Neural cell (in vitro differentiated cells): ENCODE data around the gene TGFBR2.

Experiments used
- EP300 ChIP-seq: fragments of 450-650 bp; conservative IDR thresholded peaks from 2 replicates; pipeline ENCODE4 v1.6.1; 2014; ENCODE audit warnings: antibody characterized with exemption, mild to moderate bottlenecking, moderate library complexity; ENCODE audit not compliant: poor library complexity, severe bottlenecking
- EZH2 ChIP-seq: fragments of 200-600, 300-800 bp; shearing (Covaris generic), sonication (generic); IDR thresholded peaks from 2 replicates; pipeline ENCODE4 v1.6.1; 2014; ENCODE audit warnings: antibody characterized with exemption, low read length, borderline replicate concordance, mild to moderate bottlenecking; ENCODE audit not compliant: insufficient read depth, poor library complexity, severe bottlenecking
- RAD21 ChIP-seq: fragments of 450-650 bp; conservative IDR thresholded peaks from 2 replicates; pipeline ENCODE4 v1.6.1; 2014; ENCODE audit warnings: antibody characterized with exemption, mild to moderate bottlenecking, moderate library complexity
- SMC3 ChIP-seq: fragments of 450-650 bp; conservative IDR thresholded peaks from 2 replicates; pipeline ENCODE4 v1.6.1; 2014; ENCODE audit warnings: antibody characterized with exemption, mild to moderate bottlenecking, moderate library complexity; ENCODE audit not compliant: poor library complexity
- TAF1 ChIP-seq: IDR thresholded peaks from 2 replicates; pipeline ENCODE4 v1.6.1; 2012; ENCODE audit warnings: low read depth
- TF ChIP-seq, protein P1 (sequence below): fragments of 450-650 bp; IDR thresholded peaks from 2 replicates; pipeline ENCODE4 v1.5.1; 2014; ENCODE audit warnings: antibody characterized with exemption, mild to moderate bottlenecking, moderate library complexity; ENCODE audit not compliant: poor library complexity, severe bottlenecking

DNA sequence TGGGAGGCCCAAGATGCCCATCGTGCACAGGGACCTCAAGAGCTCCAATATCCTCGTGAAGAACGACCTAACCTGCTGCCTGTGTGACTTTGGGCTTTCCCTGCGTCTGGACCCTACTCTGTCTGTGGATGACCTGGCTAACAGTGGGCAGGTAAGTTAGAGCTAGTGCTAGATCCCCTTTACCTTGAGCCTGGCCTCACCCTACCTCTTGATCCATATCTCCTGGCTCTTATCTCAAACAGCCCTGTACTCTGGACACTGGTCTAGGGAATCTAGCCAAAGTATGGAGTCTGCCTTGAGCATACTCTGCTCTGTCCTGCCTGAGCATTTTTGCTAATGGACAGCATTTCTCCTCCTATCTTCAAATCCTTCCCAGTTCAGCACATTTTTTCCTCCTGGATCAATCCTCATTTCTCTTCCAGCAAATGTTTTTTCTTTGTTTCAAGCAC is 65.9 kb downstream of the TGFBR2 start:
- TF ChIP-seq, protein P1, sequence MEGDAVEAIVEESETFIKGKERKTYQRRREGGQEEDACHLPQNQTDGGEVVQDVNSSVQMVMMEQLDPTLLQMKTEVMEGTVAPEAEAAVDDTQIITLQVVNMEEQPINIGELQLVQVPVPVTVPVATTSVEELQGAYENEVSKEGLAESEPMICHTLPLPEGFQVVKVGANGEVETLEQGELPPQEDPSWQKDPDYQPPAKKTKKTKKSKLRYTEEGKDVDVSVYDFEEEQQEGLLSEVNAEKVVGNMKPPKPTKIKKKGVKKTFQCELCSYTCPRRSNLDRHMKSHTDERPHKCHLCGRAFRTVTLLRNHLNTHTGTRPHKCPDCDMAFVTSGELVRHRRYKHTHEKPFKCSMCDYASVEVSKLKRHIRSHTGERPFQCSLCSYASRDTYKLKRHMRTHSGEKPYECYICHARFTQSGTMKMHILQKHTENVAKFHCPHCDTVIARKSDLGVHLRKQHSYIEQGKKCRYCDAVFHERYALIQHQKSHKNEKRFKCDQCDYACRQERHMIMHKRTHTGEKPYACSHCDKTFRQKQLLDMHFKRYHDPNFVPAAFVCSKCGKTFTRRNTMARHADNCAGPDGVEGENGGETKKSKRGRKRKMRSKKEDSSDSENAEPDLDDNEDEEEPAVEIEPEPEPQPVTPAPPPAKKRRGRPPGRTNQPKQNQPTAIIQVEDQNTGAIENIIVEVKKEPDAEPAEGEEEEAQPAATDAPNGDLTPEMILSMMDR, result no peak
- no peak for TF ChIP-seq EZH2
- no peak for TF ChIP-seq RAD21
- no peak for TF ChIP-seq TAF1
- no peak for TF ChIP-seq EP300
- no peak for TF ChIP-seq SMC3
